ENCODE results near the gene USP35. TPM values are rescaled to one million over a fixed set of nuclear protein-coding genes. Genes with fewer than 3 reads are reported as not detected.

USP35 gene
- total and polyA plus RNA-seq, 2 donors (not counting 1 experiment from before 2014, with no cell fraction given): 4.6 to 13.0 TPM

- Histone ChIP-seq H3K27ac (ENCODE audit: insufficient read depth, low read length) (no peak overlapping the region), H3K4me1 (ENCODE audit: control insufficient read depth, extremely low read depth, insufficient read depth, low read length) (no peaks in the 10 kb centered on the region), H3K79me2 (ENCODE audit: control insufficient read depth, insufficient read depth, low read length) (no peaks in the 10 kb centered on the region), H2AFZ (ENCODE audit: low read length) (no peak overlapping the region), H3K9ac (ENCODE audit: insufficient read depth, low read length) (no peak overlapping the region), H3K36me3 (ENCODE audit: control insufficient read depth, insufficient read depth, low read length) (peaks cover 16% of the 10 kb centered on the region), H3K9me3 (ENCODE audit: control insufficient read depth, insufficient read depth, low read depth, low read length) (no peaks in the 10 kb centered on the region), H4K20me1 (ENCODE audit: control insufficient read depth, extremely low read depth, insufficient read depth, low read length) (no peaks in the 10 kb centered on the region), H3K27me3 (ENCODE audit: control insufficient read depth, insufficient read depth, low read length) (no peaks in the 10 kb centered on the region), H3K4me2 (ENCODE audit: extremely low read depth, insufficient read depth, low read length) (no peak overlapping the region), H3K4me3 (replicated peaks in 1 of 4; ENCODE audit: control extremely low read depth in 1 of 4, insufficient read depth in 1 of 4, low read depth in 3 of 4, low read length in 4 of 4) (no peak overlapping the region)
- TF ChIP-seq EZH2 (IDR thresholded peaks at IDR 0.05; ENCODE audit: low read length, missing control alignments) (no peak), CTCF (conservative IDR thresholded peaks at IDR 0.05 in 1 of 2, IDR thresholded peaks at IDR 0.05 in 1 of 2; ENCODE audit: low read depth in 1 of 2, low read length in 2 of 2) (no peak)
- DNase-seq (ENCODE audit: low read depth in 2 of 2): no peak
These were observed 29.2 kb downstream of the USP35 start for GRCh38 chr11:78217650-78218541.

GRCh38 chr11:78218707-78219492 is 30.2 kb downstream of the USP35 start:
- H3K36me3 ChIP-seq (ENCODE audit: control insufficient read depth, insufficient read depth, low read length): peaks cover 16% of the 10 kb centered on the region

More at GRCh38 chr11:78218707-78219492, 30.2 kb downstream of the USP35 start:
- H3K9me3 ChIP-seq (ENCODE audit: control insufficient read depth, insufficient read depth, low read depth, low read length): no peaks in the 10 kb centered on the region
- DNase-seq (ENCODE audit: low read depth in 2 of 2): no peak
- no peak overlapping the region for H2AFZ ChIP-seq (ENCODE audit: low read length)
- H3K4me2 ChIP-seq (ENCODE audit: extremely low read depth, insufficient read depth, low read length): no peak overlapping the region
- no peak overlapping the region for H3K9ac ChIP-seq (ENCODE audit: insufficient read depth, low read length)
- no peaks in the 10 kb centered on the region for H3K27me3 ChIP-seq (ENCODE audit: control insufficient read depth, insufficient read depth, low read length)
- H4K20me1 ChIP-seq (ENCODE audit: control insufficient read depth, extremely low read depth, insufficient read depth, low read length): no peaks in the 10 kb centered on the region
- H3K4me3 ChIP-seq (replicated peaks in 1 of 4; ENCODE audit: control extremely low read depth in 1 of 4, insufficient read depth in 1 of 4, low read depth in 3 of 4, low read length in 4 of 4): no peak overlapping the region
- H3K4me1 ChIP-seq (ENCODE audit: control insufficient read depth, extremely low read depth, insufficient read depth, low read length): no peaks in the 10 kb centered on the region
- TF ChIP-seq CTCF (conservative IDR thresholded peaks at IDR 0.05 in 1 of 2, IDR thresholded peaks at IDR 0.05 in 1 of 2; ENCODE audit: low read depth in 1 of 2, low read length in 2 of 2): no peak
- TF ChIP-seq EZH2 (IDR thresholded peaks at IDR 0.05; ENCODE audit: low read length, missing control alignments): no peak
- no peak overlapping the region for H3K27ac ChIP-seq (ENCODE audit: insufficient read depth, low read length)
- no peaks in the 10 kb centered on the region for H3K79me2 ChIP-seq (ENCODE audit: control insufficient read depth, insufficient read depth, low read length)

Data from fibroblast of lung (primary cell).